GM06990 (cell line): ENCODE data around the gene MTERF2.
"Not testable (repeated sequence)": the region's sequence is repeated elsewhere in the genome, so short reads cannot be mapped to it uniquely, and the experiment has no call there.

Experiments used
- DNase-seq: peaks from one replicate; pipeline ENCODE4 v3.0.0-alpha.2; 2011; ENCODE audit not compliant: insufficient read length; ENCODE audit errors: extremely low read depth
- H3K27me3 ChIP-seq: replicated peaks from 2 replicates; pipeline ENCODE4 v1.6.0; 2011; ENCODE audit warnings: low read length; ENCODE audit not compliant: control insufficient read depth, insufficient read depth
- H3K36me3 ChIP-seq: 2 replicates; pipeline ENCODE4 v1.5.1; 2011; ENCODE audit warnings: low read length; ENCODE audit not compliant: control insufficient read depth, insufficient read depth
- H3K4me3 ChIP-seq: replicated peaks from 2 replicates; pipeline ENCODE4 v1.5.1; 2011; ENCODE audit warnings: low read depth, mild to moderate bottlenecking, control low read depth, low read length
- CTCF ChIP-seq: IDR thresholded peaks from 2 replicates; pipeline ENCODE4 v1.5.1; 2011; ENCODE audit warnings: low read length, control low read depth, mild to moderate bottlenecking, inconsistent platforms; ENCODE audit not compliant: insufficient read depth, poor library complexity, severe bottlenecking

The MTERF2 gene

DNA sequence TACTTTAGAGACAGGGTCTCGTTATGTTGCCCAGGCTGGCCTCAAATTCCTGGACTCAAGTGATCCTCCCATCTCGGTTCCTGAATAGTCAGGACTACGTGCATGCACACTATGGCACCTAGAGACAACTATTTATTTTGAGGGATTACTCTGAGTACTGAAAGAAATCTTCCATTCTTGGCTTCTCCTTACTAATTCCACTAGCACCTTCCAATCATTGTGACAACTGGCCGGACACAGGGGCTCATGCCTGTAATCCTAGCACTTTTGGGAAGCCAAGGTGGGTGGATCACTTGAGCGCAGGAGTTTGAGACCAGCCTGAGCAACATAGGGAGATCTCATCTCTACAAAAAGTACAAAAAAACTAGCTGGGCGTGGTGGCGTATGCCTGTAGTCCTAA is 42.1 kb upstream of the MTERF2 start:
- no peaks in the 10 kb centered on the region for H3K36me3 ChIP-seq
- DNase-seq: no peak
- H3K4me3 ChIP-seq: no peak overlapping the region
- TF ChIP-seq CTCF: no peak
- no peaks in the 10 kb centered on the region for H3K27me3 ChIP-seq

- DNase-seq: no peak
- no peaks in the 10 kb centered on the region for H3K27me3 ChIP-seq
- no peaks in the 10 kb centered on the region for H3K36me3 ChIP-seq
- TF ChIP-seq CTCF: no peak
- H3K4me3 ChIP-seq: no peak overlapping the region
Observed at GRCh38 chr12:107027636-107028053, 40.7 kb upstream of the MTERF2 start.

GRCh38 chr12:107026806-107027635 is 40.1 kb upstream of the MTERF2 start:
- no peak for DNase-seq
- no peak for TF ChIP-seq CTCF
- H3K36me3 ChIP-seq: no peaks in the 10 kb centered on the region
- H3K4me3 ChIP-seq: no peak overlapping the region
- H3K27me3 ChIP-seq: no peaks in the 10 kb centered on the region

DNA sequence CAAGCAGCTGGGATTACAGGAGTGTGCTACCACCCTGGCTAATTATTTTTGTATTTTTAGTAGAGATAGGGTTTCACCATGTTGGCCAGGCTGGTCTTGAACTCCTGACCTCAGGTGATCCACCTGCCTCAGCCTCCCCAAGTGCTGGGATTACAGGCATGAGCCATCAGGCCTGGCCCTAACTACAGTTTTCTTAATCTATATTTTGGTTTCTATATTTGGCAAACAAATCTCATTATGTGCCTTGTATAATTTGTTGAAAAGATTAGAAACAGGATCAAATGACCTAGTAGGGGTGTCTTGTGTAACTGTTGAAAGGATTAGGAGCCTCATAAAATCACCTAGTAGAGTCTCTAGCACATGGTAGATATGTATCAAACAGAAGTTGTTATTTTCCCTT is 39.4 kb upstream of the MTERF2 start:
- DNase-seq, H3K27me3 ChIP-seq, H3K36me3 ChIP-seq, H3K4me3 ChIP-seq: not testable (repeated sequence)

DNA sequence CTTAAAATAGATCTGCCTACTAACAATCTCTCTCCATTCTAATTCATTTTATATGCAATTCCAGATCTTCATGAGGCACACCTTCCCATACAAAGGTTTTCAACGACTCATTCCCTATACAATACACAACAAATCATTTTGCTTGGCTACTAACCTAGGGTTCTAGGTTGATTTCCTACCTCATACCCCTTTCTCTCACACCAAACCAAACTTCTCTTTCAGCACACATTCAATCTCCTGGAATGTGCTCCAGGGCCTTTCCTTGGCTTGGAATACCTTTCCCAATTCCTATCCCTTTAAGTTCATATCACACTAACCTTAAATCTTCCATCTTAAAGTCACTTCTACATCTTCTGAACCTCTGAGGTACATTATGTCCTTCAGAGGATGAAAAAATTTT is 38.7 kb upstream of the MTERF2 start:
- H3K36me3 ChIP-seq: no peaks in the 10 kb centered on the region
- no peaks in the 10 kb centered on the region for H3K27me3 ChIP-seq
- TF ChIP-seq CTCF: no peak
- DNase-seq: no peak
- H3K4me3 ChIP-seq: no peak overlapping the region

DNA sequence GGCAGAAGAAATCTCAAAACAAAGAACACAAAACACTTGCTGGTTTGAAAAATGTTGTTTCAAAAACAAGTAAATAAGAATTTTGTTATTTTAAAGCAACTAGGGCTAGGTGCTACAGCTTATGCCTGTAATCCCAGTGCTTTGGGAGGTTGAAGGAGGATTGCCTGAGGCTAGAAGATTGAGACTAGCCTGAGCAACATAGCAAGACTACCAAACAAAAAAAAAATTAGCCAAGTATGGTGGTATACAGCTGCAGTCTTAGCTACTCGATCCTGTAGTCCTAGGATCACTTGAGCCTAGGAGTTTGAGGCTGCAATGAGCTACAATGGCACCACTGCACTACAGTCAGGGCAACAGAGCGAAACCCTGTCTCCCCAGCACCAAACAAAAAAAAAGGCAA is 32.6 kb upstream of the MTERF2 start:
- no peak for DNase-seq
- no peak for TF ChIP-seq CTCF
- Histone ChIP-seq H3K36me3 (no peaks in the 10 kb centered on the region), H3K27me3 (no peaks in the 10 kb centered on the region), H3K4me3 (no peak overlapping the region)
